ENCODE measurements around the gene RAB19.
"Not testable (repeated sequence)": the region's sequence is repeated elsewhere in the genome, so short reads cannot be mapped to it uniquely, and the experiment has no call there.

The RAB19 gene

GRCh38 chr7:140453785-140454656 is 50.2 kb downstream of the RAB19 start:
- not testable (repeated sequence) for DNase-seq (ENCODE audit: low read depth)

GRCh38 chr7:140454657-140455015 is 50.8 kb downstream of the RAB19 start:
- DNase-seq (ENCODE audit: low read depth), result no peak

- no peak for DNase-seq (ENCODE audit: low read depth)
Measured at GRCh38 chr7:140455743-140456142, 51.9 kb downstream of the RAB19 start.

GRCh38 chr7:140456551-140457051 is 52.7 kb downstream of the RAB19 start:
- DNase-seq (ENCODE audit: low read depth), result no peak

GRCh38 chr7:140458201-140458600 is 54.3 kb downstream of the RAB19 start:
- no peak for DNase-seq (ENCODE audit: low read depth)

GRCh38 chr7:140458916-140459315 is 55.1 kb downstream of the RAB19 start:
- DNase-seq (ENCODE audit: low read depth), result no peak

- no peak for DNase-seq (ENCODE audit: low read depth)
Measured at GRCh38 chr7:140463111-140463510, 59.3 kb downstream of the RAB19 start.

- no peak for DNase-seq (ENCODE audit: low read depth)
Measured at GRCh38 chr7:140475747-140476333, 72.0 kb downstream of the RAB19 start.

GRCh38 chr7:140476698-140477261 is 72.9 kb downstream of the RAB19 start:
- no peak for DNase-seq (ENCODE audit: low read depth)

Measured in stromal cell of bone marrow (primary cell).